HFF-Myc (cell line): ENCODE measurements around the gene KCNK17.

Source experiments
- DNase-seq: peaks from one replicate; pipeline ENCODE4 v3.0.0-alpha.2; 2011; ENCODE audit warnings: low read depth; ENCODE audit errors: extremely low read depth
- H3K4me3 ChIP-seq: replicated peaks from 2 replicates; pipeline ENCODE4 v1.5.1; 2011; ENCODE audit warnings: low read depth, mild to moderate bottlenecking, control low read depth, low read length
- TF ChIP-seq, protein P1 (sequence below): IDR thresholded peaks from 2 replicates; pipeline ENCODE4 v1.5.1; 2012; ENCODE audit warnings: mild to moderate bottlenecking, low read depth, low read length, control low read depth; ENCODE audit errors: missing control alignments

KCNK17 gene, protein sequence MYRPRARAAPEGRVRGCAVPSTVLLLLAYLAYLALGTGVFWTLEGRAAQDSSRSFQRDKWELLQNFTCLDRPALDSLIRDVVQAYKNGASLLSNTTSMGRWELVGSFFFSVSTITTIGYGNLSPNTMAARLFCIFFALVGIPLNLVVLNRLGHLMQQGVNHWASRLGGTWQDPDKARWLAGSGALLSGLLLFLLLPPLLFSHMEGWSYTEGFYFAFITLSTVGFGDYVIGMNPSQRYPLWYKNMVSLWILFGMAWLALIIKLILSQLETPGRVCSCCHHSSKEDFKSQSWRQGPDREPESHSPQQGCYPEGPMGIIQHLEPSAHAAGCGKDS

DNA sequence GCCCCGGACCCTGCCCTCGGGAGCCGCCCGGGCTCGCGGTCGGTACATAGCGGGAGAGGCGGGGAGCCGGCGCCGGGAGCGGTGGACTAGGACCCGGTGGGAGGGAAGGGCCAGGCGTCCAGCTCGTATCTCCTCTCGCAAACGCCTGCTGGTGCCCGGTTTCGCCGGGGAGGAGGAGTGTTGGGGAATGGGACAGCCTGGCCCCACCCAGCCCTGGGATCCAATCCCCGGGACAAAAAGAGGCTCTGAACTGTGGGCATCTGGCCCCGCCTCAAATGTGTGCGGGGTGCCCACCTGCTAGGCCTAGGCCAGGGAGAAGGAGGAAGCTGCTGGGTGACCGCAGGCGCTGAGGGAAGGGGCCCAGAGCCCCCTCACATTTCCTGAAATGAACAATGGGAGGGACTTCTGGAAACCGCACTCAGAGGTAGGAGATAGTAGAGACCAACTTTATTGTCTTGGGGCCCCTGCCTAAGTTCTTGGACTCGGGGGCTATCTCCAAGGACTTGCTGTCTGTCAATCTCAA is at the start of gene KCNK17:
Gene KCNK17, minus strand, starts transcription at position 147 of the 523 bp plus-strand sequence. Its CDS starts 99 bp downstream, at position 48.
- no peak within 1 kb of the TSS for H3K4me3 ChIP-seq
- TF ChIP-seq, protein P1, sequence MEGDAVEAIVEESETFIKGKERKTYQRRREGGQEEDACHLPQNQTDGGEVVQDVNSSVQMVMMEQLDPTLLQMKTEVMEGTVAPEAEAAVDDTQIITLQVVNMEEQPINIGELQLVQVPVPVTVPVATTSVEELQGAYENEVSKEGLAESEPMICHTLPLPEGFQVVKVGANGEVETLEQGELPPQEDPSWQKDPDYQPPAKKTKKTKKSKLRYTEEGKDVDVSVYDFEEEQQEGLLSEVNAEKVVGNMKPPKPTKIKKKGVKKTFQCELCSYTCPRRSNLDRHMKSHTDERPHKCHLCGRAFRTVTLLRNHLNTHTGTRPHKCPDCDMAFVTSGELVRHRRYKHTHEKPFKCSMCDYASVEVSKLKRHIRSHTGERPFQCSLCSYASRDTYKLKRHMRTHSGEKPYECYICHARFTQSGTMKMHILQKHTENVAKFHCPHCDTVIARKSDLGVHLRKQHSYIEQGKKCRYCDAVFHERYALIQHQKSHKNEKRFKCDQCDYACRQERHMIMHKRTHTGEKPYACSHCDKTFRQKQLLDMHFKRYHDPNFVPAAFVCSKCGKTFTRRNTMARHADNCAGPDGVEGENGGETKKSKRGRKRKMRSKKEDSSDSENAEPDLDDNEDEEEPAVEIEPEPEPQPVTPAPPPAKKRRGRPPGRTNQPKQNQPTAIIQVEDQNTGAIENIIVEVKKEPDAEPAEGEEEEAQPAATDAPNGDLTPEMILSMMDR: no peak
- DNase-seq: no peak

DNA sequence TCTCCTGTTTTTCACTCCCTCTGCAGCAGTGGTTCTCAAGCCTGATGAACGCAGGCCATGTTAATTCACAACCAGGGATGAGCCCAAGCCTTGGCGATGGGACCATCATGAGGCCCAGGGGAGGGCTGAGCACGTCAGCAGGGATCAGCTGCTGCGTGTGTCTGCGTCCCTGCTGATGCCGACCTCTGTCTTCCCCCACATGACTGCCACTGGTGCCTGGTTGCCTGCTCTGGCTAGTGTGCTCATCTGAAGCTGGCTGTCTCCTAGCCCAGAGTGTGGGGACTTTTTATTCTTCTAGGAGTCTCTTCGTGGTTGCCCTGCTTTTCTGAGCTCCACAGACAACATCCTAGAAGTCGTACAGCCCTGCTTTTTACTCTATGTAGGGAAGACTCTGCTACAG is 49.1 kb upstream of the KCNK17 start:
- no peak for DNase-seq

DNA sequence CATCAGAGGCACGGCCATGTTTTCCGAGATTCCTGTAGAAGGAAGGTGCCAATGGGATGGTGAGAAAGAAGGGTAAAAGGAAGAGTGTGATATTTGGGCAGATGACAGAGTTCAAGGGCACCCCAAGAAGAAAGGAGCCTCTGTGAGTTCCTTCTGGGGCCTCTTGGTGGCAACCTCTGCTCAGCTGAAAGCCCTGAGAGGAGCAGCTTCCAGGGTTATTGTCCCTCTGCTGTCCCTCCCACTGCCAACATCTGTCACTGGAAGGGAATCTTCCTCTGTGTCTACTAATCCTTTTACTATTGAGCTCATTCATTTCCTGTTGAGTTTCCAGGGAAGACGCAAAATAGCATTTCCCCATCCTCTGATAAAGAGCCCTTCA is 48.3 kb upstream of the KCNK17 start:
- H3K4me3 ChIP-seq: no peak overlapping the region
- DNase-seq: no peak
- TF ChIP-seq, protein P1: peak; percentile 0

More for the DNA sequence above, 49.1 kb upstream of the KCNK17 start:
- TF ChIP-seq, protein P1: no peak
- H3K4me3 ChIP-seq: no peak overlapping the region

DNA sequence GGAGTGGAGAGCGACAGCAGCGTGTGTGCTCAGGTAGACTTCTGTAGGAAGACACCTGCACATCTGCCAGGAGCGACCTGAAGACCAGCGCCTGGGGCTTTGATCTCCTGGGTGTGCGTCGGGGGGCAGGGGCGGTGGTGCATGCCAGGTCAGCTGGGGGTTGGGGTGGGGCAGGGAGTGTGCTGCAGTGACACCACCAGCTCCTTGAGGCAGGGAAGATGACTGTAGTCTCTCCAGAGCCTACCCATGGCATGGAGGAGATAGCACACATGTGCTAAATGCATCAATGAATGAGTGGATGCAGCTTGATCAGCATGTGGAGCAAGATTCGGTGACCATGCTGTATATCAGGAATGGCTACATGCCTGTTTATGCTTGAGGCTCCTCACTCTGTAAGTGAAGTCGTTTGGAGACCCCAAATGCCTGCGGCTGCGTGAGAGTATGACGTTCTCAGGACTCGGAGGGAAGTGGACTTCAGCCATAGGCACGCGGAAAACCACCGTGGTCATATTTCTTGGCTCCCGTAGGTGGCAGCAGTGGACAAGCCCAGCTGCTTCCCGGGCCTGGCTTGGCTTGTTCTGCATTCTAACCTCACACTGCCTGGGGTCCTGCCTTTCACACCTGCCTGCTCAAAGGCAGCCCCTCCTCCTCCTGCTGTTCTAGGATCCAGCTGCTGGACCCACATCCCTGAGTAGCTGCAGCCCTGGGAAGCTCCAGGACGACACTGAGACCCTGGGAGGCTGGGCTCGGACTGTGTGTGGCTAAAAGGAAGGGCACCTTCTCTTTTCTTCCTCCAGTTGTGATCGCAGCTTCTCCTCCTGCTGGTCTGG is 47.7 kb upstream of the KCNK17 start:
- TF ChIP-seq, protein P1: peak; percentile 78
- no peak overlapping the region for H3K4me3 ChIP-seq
- DNase-seq: peak; percentile 54

DNA sequence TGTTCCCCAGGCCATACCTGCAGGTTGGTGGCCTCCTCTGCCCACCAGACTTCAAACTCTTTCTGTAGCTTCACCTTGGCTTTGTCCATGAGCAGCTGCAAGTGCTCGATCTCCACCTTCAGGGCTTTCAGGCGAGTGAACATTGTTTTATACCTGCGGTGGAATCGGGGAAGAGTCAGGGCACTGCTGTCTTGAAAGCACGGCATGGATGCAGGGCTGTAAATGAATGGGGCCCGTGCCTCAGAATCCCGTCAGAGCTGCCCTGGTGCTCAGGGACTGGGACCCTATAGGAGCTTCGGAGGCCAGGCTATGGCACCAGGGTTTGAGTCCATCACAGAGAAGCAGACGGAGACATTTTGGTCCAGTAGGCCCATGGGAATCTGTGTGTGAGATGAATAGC is 46.2 kb upstream of the KCNK17 start:
- no peak overlapping the region for H3K4me3 ChIP-seq
- DNase-seq: no peak
- TF ChIP-seq, protein P1: no peak

DNA sequence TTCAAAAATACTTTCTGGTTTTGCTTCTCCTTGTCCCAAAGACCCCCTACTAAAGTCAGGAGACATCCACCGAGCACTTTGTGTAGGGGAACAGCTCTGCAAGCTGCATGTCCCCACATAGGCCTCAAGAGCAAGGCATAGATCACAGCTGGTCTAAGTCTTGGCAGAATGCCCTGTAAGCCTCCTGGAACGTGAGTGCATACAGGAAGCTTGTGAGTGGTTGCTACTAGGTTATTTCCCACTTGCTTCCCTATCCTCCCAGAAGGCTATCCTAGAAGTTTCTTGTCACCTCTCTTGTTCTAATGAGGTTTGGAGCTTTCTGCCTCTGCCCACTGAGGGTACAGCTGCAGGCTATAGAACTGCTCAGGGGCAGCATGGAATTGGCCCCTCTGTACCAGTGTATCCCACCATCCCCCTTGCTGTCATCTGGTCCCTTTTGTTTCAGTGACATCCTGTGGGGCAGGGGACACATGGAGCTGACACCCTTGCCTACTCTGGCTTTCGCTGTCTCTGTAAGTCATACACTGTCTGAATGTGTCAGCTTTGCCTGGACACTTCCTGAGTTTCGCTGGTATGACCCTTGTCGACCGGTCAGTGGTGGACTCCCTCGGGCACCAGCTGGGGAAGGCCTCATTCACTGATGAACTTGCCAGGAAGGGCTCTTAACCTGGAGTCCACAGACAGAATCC is 43.9 kb upstream of the KCNK17 start:
- DNase-seq: peak; percentile 67
- TF ChIP-seq, protein P1: no peak

More for the DNA sequence above, 43.9 kb upstream of the KCNK17 start:
- H3K4me3 ChIP-seq: no peak overlapping the region
